GM21367 (cell line): ENCODE results near the gene MSI2.

Source experiments
- ATAC-seq: cut with Tn5 transposase; IDR thresholded peaks from one replicate; pipeline ENCODE4 v1.9.1; 2021; ENCODE audit not compliant: unreplicated experiment

Gene MSI2

GRCh38 chr17:57723427-57724025 is 467.2 kb downstream of the MSI2 start:
- no peak for ATAC-seq

- ATAC-seq, result no peak
Measured at GRCh38 chr17:57724026-57724728, 467.9 kb downstream of the MSI2 start.

GRCh38 chr17:57724729-57725125 is 468.4 kb downstream of the MSI2 start:
- ATAC-seq, result no peak

- ATAC-seq, result no peak
Measured at GRCh38 chr17:57726213-57726790, 470.0 kb downstream of the MSI2 start.

- ATAC-seq, result no peak
Measured at GRCh38 chr17:57726838-57727237, 470.5 kb downstream of the MSI2 start.

- ATAC-seq, result no peak
Measured at GRCh38 chr17:57727630-57728175, 471.4 kb downstream of the MSI2 start.

GRCh38 chr17:57730026-57730701 is 473.8 kb downstream of the MSI2 start:
- ATAC-seq, result no peak

- no peak for ATAC-seq
Measured at GRCh38 chr17:57732062-57732461, 475.7 kb downstream of the MSI2 start.

GRCh38 chr17:57733085-57733484 is 476.8 kb downstream of the MSI2 start:
- no peak for ATAC-seq
